OCI-M2 (cell line): ENCODE results near the gene TMEM213.

Experiments
- DNase-seq: peaks from one replicate; lab custom pipeline; 2025; ENCODE audit not compliant: unreplicated experiment; lab: John Stamatoyannopoulos, UW

TMEM213 gene

DNA sequence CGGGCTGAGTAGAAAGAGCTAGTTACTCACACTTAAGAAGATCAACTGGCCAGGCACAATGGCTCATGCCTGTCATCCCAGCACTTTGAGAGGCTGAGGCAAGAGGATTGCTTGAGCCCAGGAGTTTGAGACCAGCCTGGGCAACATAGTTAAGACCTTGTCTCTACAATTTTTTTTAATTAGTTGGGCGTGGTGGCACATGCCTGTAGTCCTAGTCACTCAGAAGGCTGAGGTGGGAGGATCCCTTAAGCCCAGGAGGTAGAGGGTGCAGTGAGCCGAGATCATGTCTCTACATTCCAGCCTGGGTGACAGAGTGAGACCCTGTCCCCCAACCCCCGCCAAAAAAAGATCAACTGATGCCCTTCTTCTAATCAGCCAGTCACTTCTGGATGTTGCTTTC is 74.8 kb downstream of the TMEM213 start:
- DNase-seq = no peak

DNA sequence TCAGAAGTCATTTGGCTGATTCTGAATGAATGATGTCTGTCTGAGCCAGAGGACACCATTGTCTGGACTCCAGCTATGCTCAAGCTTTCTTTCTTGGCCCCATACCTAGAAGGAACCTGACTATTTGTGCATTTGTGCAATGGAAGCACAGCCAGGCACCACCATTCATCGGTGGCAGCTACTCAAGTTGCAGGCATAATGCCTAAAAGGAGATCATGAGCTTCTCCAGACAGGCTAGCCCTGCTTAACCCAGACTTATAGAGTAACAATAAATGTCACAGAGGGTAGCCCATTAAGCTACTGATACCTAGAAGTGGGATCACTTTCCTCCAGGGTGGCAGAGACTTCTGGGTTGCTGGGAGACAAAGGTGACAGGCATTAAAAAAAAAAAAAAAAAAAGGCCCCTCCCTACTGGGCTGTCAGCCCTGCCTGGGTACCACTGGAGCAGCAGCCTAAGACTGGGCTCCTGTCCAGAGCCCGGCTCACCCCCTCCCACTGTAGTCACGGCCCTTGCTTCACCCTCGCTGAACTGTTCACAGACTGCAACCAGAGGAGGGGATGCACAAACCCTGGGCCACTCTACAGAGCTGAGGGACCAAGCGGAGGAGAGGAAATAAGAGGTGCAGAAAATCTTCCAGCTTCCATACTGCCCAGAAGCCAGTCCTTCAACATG is 75.6 kb downstream of the TMEM213 start:
- no peak for DNase-seq

GRCh38 chr7:138875794-138876193 is 78.0 kb downstream of the TMEM213 start:
- DNase-seq = no peak

GRCh38 chr7:138876326-138876725 is 78.5 kb downstream of the TMEM213 start:
- DNase-seq = no peak

DNA sequence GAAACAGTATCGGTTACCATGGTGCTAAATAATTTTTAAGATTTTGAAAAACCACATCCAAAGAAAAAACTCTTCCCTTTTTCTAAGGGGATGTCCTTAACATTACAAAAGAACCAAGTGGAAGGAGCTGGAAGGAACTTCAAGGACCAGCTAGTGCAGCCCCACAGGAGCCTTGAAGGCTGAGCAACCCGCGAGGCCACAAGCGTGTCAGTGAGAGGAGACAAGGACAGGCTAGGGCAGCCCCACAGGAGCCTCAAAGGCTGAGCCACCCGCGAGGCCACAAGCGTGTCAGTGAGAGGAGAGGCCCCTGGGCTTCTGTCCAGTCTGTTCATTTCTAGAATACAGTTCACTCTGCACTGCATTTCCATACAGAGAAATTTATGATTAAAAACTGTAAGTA is 80.3 kb downstream of the TMEM213 start:
- no peak for DNase-seq

GRCh38 chr7:138878856-138879255 is 81.1 kb downstream of the TMEM213 start:
- no peak for DNase-seq

DNA sequence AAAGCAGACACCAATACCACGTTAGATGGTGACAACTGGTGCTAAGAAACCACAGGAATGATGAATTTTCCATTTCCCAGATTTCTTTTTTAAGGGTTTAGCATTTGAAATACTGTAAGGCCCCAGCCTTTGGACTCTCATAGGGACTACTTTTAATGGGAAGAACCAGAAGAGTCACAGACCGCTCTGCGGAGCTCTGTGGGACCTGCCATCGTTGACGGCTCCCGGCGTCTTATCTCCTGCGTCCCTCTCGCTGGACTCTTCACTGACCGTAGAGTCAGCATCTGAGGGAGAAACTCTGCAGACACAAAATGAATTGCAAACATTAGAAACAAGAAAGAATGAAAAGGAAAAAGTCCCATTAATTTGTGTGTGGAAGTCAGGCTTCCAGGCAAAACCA is 81.6 kb downstream of the TMEM213 start:
- no peak for DNase-seq

DNA sequence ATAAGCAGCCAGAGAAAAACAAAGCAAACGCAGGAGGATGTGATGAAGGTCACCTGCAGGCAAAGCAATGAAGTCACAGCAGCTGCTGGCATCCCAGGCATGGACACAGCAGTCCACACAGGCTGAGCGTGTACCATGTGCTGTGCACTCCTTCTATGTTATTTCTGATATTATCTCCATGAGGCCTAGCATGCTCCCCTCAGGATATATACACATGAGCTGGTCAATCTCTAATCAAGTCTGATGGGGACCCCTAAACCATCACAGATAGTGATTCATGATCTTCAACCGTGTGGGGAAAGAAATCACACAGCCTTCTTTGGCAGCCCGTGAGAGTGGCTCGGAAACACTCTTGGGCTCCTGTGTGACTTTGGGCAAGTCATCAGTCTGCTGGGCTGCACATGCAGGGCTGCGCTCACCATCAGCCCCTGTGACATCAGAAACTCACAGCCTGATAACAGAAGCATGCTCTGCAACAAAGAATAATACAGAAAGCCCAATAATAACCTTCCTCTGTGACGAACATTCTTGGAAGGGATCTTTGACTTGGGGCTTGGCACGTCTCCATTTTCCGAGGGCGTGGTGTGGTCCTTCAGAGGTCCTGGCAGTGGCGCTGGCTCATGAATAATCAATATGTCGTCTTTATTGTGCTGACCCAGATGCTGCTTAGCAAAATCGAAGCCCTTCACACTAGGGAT is 83.2 kb downstream of the TMEM213 start:
- DNase-seq = no peak

- DNase-seq = no peak
Observed at GRCh38 chr7:138881579-138882188, 83.9 kb downstream of the TMEM213 start.

DNA sequence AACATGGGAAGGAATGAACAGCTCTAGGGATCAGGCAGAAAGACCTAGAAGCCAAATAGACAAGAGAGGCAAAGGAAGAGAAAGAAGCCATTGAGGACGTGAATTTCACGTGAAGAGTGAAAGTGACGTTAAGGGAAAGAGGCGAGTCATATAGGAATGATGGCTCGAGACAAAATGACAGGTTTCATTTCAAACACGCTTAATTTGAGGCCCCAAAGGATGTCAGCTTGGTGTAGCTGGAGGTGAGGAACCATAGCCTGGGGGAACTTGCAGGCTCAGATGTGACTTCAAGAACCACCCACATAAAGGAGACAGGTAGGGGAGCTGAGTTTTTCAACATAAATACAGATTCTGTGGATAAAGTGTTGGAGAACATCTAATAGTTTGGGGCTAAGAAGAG is 84.5 kb downstream of the TMEM213 start:
- no peak for DNase-seq

DNA sequence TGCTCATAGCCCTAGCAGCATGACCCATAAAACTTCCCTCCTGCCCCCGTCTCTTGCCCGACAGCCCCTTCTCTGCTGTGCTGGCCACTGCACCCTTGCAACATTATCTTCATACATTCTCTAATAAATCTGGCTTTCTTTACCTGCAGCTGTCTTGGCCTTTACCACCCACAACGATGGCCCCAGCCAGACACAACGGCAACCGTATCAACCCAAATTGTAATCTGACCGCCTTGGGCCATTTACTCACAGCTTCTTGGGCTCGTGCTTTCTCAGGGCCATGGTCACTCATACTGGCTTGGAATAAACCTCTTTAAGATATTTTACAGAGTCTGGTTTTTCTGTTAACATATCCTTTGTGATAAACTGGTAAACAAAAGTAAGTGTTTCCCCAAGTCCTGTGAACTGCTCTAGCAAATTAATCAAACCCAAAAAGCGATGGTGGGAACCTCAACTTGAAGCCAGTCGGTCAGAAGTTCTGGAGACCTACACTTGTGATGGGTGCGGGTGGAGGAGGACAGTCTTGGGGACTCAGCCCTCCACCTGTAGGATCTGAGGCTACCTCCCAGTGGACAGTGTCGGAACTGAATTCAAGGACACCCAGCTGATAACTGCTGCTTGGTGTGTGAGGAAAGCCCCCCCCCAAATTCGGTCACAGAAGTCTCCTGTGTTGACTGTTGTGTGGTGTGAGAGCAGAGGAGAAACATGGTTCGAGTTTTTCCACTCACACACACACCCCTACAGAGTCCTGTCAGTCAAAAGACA is 87.8 kb downstream of the TMEM213 start:
- no peak for DNase-seq

DNA sequence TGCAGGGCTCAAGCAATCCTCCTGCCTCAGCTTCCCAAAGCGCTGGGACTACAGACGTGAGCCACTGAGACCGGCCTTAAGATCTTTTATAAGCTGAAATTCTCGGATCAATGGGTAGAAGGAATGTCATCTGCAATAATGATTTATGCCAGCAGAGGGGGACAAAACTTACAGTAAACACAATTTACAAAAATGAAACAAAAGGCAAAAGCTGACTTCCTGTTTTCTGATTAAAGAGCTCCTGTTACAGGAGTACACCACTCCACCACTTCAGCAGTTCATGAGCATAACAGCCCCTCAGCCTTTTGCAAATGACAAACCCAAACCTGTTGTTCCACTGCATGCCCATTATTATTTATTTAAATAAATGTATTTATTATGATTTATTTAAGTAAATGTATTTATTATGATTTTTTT is 88.7 kb downstream of the TMEM213 start:
- peak; percentile 76 for DNase-seq

DNA sequence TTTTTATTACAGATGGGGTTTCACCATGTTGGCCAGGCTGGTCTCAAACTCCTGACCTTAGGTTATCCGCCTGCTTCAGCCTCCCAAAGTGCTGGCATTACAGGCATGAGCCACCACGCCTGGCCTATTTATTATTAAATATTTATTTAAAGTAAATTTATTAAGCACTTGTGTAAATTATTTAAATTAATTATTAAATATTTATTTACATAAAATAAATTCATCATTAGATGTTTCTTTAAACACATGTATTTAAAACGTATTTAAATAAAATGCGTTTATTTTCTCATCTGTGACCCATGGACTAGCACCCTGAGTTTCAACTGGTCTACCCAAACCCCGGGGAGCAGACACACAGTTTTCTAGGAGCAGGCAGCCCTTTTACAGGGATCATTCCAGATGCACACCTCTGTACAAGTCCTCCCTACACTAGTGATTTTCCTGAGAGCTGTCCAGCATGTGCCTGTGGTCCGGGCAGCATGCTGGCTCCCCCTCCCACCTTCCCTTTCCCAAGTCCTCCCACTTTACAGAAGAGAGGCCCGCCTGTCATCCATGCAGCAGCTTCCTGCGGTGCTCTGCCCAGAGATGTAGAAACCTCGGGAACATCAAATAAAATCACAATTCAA is 89.4 kb downstream of the TMEM213 start:
- DNase-seq = no peak
